H1 (cell line): ENCODE data around the gene BTBD16. TPM values are rescaled to one million over a fixed set of nuclear protein-coding genes. Genes with fewer than 3 reads are reported as not detected.

ENCODE experiments used
- CHD7 ChIP-seq: fragments of 300-600 bp; sonication (generic); IDR thresholded peaks from 2 replicates; pipeline ENCODE4 v1.7.1; 2012; ENCODE audit warnings: low read length, moderate library complexity, mild to moderate bottlenecking, inconsistent platforms; ENCODE audit not compliant: insufficient replicate concordance
- KDM4A ChIP-seq: IDR thresholded peaks from one replicate; pipeline ENCODE4 v1.7.1; 2012; ENCODE audit warnings: low read depth, mild to moderate bottlenecking, moderate library complexity, low read length, inconsistent platforms; ENCODE audit not compliant: severe bottlenecking
- MAX ChIP-seq: IDR thresholded peaks from 2 replicates; pipeline ENCODE4 v1.6.1; 2012; ENCODE audit warnings: inconsistent platforms
- polyA plus RNA-seq, 7 experiments: library from polyadenylated mRNA; depleted of rRNA in 3 of 7; stranded (reverse) in 5 of 7; unstranded in 2 of 7; fragments of >200 nt in 5 of 7; fragments of 200-250 nt in 2 of 7; gene quantifications; 1 replicate in 5 of 7; 2 replicates in 1 of 7; 4 replicates in 1 of 7; pipeline versions ENCODE4 v1.2.1 to v1.2.3, GENCODE V29; 2011 to 2013; ENCODE audit warnings: missing spikeins in 2 of 7, mixed read lengths in 2 of 7
- total RNA-seq: library from RNA; stranded (reverse); fragmentation: NEBNext Ultra II Directional; extraction: Animal tissue kit (Norgen Biotek cat#: 25700); gene quantifications from 2 replicates; pipeline ENCODE4 v1.2.1, GENCODE V29; 2021

BTBD16 gene
- total and polyA plus RNA-seq, 2 of the 8 experiments (the other 6 are each of a cell fraction or from before 2014, with no cell fraction given), result 0.05 TPM; not detected in 1

GRCh38 chr10:122373721-122374120 is 102.6 kb downstream of the BTBD16 start (continued):
- TF ChIP-seq CHD7, result no peak
- no peak for TF ChIP-seq MAX
- TF ChIP-seq KDM4A, result no peak
